Measurements from ENCODE around the gene PRSS2. TPM values are rescaled to one million over a fixed set of nuclear protein-coding genes. Genes with fewer than 3 reads are reported as not detected.

Gene PRSS2
- polyA plus RNA-seq, 1 donor (not counting 4 experiments of a cell fraction or from before 2014, with no cell fraction given): not detected

DNA sequence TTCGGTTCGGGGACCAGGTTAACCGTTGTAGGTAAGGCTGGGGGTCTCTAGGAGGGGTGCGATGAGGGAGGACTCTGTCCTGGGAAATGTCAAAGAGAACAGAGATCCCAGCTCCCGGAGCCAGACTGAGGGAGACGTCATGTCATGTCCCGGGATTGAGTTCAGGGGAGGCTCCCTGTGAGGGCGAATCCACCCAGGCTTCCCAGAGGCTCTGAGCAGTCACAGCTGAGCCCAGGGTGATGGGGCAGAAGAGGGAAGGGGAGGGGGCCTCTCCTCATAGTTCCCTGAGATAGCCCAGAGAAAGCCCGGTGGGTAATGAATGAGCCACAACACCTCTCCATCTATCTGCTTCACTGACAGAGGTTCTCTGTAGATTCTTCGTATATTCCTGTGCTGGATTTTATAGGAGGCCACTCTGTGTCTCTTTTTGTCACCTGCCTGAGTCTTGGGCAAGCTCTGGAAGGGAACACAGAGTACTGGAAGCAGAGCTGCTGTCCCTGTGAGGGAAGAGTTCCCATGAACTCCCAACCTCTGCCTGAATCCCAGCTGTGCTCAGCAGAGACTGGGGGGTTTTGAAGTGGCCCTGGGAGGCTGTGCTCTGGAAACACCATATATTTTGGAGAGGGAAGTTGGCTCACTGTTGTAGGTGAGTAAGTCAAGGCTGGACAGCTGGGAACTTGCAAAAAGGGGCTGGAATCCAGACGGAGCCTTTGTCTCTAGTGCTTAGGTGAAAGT is 16.4 kb downstream of the PRSS2 start:
- Histone ChIP-seq H3K4me3 (ENCODE audit: control insufficient read depth in 2 of 3, extremely low read depth in 1 of 3, insufficient read depth in 2 of 3, low read depth in 1 of 3, low read length in 3 of 3) (no peak overlapping the region), H3K27me3 (ENCODE audit: control insufficient read depth, extremely low read depth, insufficient read depth, low read length) (no peaks in the 10 kb centered on the region), H4K20me1 (ENCODE audit: control insufficient read depth, extremely low read depth, insufficient read depth, low read length) (no peaks in the 10 kb centered on the region), H3K4me1 (ENCODE audit: control insufficient read depth, extremely low read depth, insufficient read depth, low read length) (no peaks in the 10 kb centered on the region), H3K27ac (ENCODE audit: control insufficient read depth, insufficient read depth, low read length) (no peak overlapping the region), H3K9me1 (ENCODE audit: control insufficient read depth, extremely low read depth, insufficient read depth, low read length) (no peaks in the 10 kb centered on the region), H3K36me3 (ENCODE audit: control insufficient read depth in 2 of 2, extremely low read depth in 1 of 2, insufficient read depth in 2 of 2, low read length in 2 of 2) (no peaks in the 10 kb centered on the region), H3K9me3 (ENCODE audit: control insufficient read depth, low read depth, low read length) (no peaks in the 10 kb centered on the region), H3K4me2 (ENCODE audit: control insufficient read depth, extremely low read depth, insufficient read depth, low read depth, low read length) (no peak overlapping the region), H3K9ac (ENCODE audit: control insufficient read depth, extremely low read depth, insufficient read depth, low read length) (no peak overlapping the region), H3K79me2 (ENCODE audit: control insufficient read depth, insufficient read depth, low read length) (no peaks in the 10 kb centered on the region), H2AFZ (ENCODE audit: control insufficient read depth, low read length) (no peak overlapping the region)
- DNase-seq (ENCODE audit: low read depth, low spot score) (no peak), FAIRE-seq (no peak)
- dilution Hi-C loops (cut with MboI; ENCODE audit: extremely low pct_ligation_motif_present, low sequenced_read_pairs): no loop called here
- TF ChIP-seq EZH2 (IDR thresholded peaks at IDR 0.05; ENCODE audit: low read length) (no peak), CTCF (optimal IDR thresholded peaks at IDR 0.05 in 1 of 3, IDR thresholded peaks at IDR 0.05 in 1 of 3, conservative IDR thresholded peaks at IDR 0.05 in 1 of 3; ENCODE audit: extremely low read depth in 1 of 3, insufficient read depth in 2 of 3, low read length in 3 of 3) (no peak)

GRCh38 chr7:142787783-142788182 is 17.0 kb downstream of the PRSS2 start:
- H3K9me3 ChIP-seq (ENCODE audit: control insufficient read depth, low read depth, low read length): no peaks in the 10 kb centered on the region
- FAIRE-seq: no peak
- no peak overlapping the region for H3K9ac ChIP-seq (ENCODE audit: control insufficient read depth, extremely low read depth, insufficient read depth, low read length)
- no peak for DNase-seq (ENCODE audit: low read depth, low spot score)
- H3K4me3 ChIP-seq (ENCODE audit: control insufficient read depth in 2 of 3, extremely low read depth in 1 of 3, insufficient read depth in 2 of 3, low read depth in 1 of 3, low read length in 3 of 3): no peak overlapping the region
- no peak overlapping the region for H2AFZ ChIP-seq (ENCODE audit: control insufficient read depth, low read length)
- TF ChIP-seq EZH2 (IDR thresholded peaks at IDR 0.05; ENCODE audit: low read length): no peak
- TF ChIP-seq CTCF (optimal IDR thresholded peaks at IDR 0.05 in 1 of 3, IDR thresholded peaks at IDR 0.05 in 1 of 3, conservative IDR thresholded peaks at IDR 0.05 in 1 of 3; ENCODE audit: extremely low read depth in 1 of 3, insufficient read depth in 2 of 3, low read length in 3 of 3): no peak
- no peak overlapping the region for H3K27ac ChIP-seq (ENCODE audit: control insufficient read depth, insufficient read depth, low read length)
- H4K20me1 ChIP-seq (ENCODE audit: control insufficient read depth, extremely low read depth, insufficient read depth, low read length): no peaks in the 10 kb centered on the region
- no peaks in the 10 kb centered on the region for H3K4me1 ChIP-seq (ENCODE audit: control insufficient read depth, extremely low read depth, insufficient read depth, low read length)
- no peaks in the 10 kb centered on the region for H3K36me3 ChIP-seq (ENCODE audit: control insufficient read depth in 2 of 2, extremely low read depth in 1 of 2, insufficient read depth in 2 of 2, low read length in 2 of 2)
- no peaks in the 10 kb centered on the region for H3K9me1 ChIP-seq (ENCODE audit: control insufficient read depth, extremely low read depth, insufficient read depth, low read length)
- H3K79me2 ChIP-seq (ENCODE audit: control insufficient read depth, insufficient read depth, low read length): no peaks in the 10 kb centered on the region
- H3K4me2 ChIP-seq (ENCODE audit: control insufficient read depth, extremely low read depth, insufficient read depth, low read depth, low read length): no peak overlapping the region
- dilution Hi-C loops (cut with MboI; ENCODE audit: extremely low pct_ligation_motif_present, low sequenced_read_pairs): no loop called here
- H3K27me3 ChIP-seq (ENCODE audit: control insufficient read depth, extremely low read depth, insufficient read depth, low read length): no peaks in the 10 kb centered on the region

Measured in keratinocyte (primary cell).